ENCODE results near the gene EXOC2. TPM values are rescaled to one million over a fixed set of nuclear protein-coding genes. Genes with fewer than 3 reads are reported as not detected.

EXOC2 gene
- total and polyA plus RNA-seq, 10 of the 15 experiments (the other 5 are each of a cell fraction or from before 2014, with no cell fraction given), result 8.7 to 32.8 (median 20.7) TPM

DNA sequence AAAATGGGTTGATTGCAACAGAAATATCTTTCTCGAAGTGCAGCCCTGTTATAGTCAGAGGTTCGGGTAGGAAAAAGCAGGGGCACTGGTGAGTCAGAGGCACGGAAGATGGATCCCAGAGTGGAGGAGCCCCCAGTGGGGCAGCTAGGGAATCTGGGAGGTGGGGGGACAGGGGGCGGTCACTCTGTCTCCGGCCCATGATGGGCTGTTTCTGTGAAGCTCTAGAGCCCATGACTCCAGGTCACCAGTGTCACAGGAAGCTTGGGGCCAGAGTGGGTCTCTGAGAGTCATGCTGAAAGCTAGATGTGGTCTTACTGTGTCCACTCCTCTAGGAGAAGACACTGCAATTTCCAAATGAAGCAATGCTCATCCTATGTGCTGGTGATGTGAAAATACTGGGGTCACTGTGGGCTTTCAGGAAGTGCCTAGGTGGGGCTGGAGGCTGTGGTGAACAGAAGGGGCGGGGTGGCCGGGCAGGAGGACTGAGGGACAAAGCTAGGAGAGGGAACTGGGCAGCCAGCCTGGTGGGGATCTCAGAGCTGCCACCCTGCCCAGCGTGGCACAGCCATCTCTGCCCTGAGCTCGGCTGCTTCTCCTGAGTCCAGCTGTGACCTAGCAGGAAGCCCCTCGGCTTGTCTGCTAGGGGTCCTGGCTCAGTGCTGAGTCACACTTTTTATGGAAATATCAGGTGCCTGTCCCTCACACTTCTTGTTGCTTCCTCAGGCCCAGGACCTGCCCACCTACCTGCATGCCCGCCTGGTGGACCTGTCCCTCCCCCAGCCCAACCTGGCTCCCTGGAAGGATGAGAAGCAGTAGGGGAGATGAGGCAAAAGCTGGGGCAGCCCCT lies 247.1 kb downstream of the EXOC2 start (continued):
- TF ChIP-seq, protein P1, sequence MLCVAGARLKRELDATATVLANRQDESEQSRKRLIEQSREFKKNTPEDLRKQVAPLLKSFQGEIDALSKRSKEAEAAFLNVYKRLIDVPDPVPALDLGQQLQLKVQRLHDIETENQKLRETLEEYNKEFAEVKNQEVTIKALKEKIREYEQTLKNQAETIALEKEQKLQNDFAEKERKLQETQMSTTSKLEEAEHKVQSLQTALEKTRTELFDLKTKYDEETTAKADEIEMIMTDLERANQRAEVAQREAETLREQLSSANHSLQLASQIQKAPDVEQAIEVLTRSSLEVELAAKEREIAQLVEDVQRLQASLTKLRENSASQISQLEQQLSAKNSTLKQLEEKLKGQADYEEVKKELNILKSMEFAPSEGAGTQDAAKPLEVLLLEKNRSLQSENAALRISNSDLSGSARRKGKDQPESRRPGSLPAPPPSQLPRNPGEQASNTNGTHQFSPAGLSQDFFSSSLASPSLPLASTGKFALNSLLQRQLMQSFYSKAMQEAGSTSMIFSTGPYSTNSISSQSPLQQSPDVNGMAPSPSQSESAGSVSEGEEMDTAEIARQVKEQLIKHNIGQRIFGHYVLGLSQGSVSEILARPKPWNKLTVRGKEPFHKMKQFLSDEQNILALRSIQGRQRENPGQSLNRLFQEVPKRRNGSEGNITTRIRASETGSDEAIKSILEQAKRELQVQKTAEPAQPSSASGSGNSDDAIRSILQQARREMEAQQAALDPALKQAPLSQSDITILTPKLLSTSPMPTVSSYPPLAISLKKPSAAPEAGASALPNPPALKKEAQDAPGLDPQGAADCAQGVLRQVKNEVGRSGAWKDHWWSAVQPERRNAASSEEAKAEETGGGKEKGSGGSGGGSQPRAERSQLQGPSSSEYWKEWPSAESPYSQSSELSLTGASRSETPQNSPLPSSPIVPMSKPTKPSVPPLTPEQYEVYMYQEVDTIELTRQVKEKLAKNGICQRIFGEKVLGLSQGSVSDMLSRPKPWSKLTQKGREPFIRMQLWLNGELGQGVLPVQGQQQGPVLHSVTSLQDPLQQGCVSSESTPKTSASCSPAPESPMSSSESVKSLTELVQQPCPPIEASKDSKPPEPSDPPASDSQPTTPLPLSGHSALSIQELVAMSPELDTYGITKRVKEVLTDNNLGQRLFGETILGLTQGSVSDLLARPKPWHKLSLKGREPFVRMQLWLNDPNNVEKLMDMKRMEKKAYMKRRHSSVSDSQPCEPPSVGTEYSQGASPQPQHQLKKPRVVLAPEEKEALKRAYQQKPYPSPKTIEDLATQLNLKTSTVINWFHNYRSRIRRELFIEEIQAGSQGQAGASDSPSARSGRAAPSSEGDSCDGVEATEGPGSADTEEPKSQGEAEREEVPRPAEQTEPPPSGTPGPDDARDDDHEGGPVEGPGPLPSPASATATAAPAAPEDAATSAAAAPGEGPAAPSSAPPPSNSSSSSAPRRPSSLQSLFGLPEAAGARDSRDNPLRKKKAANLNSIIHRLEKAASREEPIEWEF (IDR thresholded peaks at IDR 0.05; ENCODE audit: insufficient replicate concordance, low read depth, low read length), result no peak
- TF ChIP-seq NFYA (IDR thresholded peaks at IDR 0.05; ENCODE audit: borderline replicate concordance, low read depth, low read length) (no peak), GABPA (IDR thresholded peaks at IDR 0.05; ENCODE audit: low read depth) (no peak), SMAD5 (IDR thresholded peaks at IDR 0.05; ENCODE audit: low read depth) (no peak)
- TF ChIP-seq, protein P2, sequence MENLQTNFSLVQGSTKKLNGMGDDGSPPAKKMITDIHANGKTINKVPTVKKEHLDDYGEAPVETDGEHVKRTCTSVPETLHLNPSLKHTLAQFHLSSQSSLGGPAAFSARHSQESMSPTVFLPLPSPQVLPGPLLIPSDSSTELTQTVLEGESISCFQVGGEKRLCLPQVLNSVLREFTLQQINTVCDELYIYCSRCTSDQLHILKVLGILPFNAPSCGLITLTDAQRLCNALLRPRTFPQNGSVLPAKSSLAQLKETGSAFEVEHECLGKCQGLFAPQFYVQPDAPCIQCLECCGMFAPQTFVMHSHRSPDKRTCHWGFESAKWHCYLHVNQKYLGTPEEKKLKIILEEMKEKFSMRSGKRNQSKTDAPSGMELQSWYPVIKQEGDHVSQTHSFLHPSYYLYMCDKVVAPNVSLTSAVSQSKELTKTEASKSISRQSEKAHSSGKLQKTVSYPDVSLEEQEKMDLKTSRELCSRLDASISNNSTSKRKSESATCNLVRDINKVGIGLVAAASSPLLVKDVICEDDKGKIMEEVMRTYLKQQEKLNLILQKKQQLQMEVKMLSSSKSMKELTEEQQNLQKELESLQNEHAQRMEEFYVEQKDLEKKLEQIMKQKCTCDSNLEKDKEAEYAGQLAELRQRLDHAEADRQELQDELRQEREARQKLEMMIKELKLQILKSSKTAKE (IDR thresholded peaks at IDR 0.05; ENCODE audit: low read depth, poor library complexity, severe bottlenecking), result no peak
